GM19328 (cell line): ENCODE data around the gene FIGLA.
"Not testable (repeated sequence)": the region's sequence is repeated elsewhere in the genome, so short reads cannot be mapped to it uniquely, and the experiment has no call there.

ENCODE experiments used
- ATAC-seq: cut with Tn5 transposase; IDR thresholded peaks from one replicate; pipeline ENCODE4 v1.9.1; 2021; ENCODE audit warnings: mild to moderate bottlenecking, moderate library complexity; ENCODE audit not compliant: unreplicated experiment

The FIGLA gene

DNA sequence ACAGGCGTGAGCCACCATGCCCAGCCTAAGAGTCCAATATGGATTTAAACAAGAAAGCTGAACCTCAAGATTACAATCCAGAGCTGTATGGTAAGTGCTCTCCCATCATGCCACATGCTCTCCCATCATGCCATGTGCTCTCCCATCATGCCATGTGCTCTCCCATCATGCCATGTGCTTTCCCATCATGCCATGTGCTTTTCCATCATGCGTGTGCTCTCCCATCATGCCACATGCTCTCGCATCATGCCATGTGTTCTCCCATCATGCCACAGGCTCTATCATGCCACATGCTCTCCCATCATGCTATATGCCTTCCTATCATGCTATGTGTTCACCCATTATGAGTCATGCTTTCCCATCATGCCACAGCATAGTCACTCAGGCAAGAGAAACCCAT lies 43.2 kb downstream of the FIGLA start:
- no peak for ATAC-seq

DNA sequence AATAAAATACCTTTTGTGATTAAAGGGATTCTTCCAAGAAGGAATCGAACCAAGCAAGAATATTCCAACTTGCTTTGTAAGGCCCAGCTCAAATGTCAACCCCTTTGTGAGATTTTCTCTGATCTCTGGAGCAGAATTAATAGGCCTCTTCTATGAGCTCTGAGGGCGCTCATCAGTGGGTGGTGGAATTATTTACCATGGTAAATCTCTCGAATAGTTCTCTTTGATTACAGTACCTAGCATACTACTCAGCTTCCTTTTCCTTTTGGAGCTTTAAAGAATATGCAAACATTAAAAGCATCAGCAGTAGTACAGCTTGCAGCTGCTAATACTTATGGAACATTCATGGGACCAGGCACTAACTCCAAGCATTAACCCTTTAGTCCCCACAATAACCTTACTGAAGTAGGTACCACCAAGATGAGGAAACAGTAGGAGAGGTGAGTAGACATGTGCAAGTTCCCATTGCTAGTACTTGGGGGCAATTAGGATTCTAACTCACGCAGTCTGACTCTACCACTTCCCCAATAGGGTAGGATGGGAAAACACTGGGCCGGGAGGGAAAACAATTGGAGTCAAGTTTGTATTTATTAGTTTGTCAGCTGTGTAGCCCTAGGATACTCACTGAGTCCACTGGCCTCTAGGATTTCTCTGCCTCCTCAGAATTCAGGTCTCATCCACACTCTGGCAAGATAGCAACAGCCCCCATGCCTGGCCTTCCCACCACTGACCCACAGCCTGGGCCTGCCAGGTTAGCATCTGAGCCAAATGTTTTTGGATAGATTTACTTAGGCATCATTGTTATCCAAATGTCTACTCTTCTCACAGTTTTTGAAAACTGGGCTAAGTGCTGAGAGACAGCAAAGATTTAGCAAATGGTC lies 44.1 kb downstream of the FIGLA start:
- no peak for ATAC-seq

DNA sequence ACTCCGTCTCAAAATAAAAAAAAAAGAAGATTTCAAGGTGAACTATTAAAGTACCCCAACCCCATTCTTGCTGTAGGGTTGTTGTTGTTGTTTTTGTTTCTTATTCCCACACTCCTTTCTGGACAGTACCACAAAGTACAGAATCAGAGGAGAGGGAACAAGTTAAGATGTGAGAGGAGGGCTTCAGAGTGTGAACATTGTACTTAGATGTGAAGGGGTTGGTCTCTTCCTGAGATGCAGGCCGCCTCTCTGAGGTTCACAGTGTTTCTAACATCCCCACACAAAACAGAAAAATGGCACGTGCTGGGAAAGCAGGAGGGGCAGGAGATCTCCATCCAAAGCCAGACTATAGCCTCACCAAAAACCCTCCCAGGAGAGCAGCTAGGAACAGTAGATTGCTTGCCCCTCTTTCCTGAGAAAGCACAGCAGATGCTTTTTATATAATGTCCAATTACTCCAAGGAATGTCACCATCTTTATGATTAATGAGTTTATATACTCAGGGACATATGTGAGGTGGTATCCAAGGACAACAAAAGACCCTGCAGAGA lies 45.1 kb downstream of the FIGLA start:
- no peak for ATAC-seq

DNA sequence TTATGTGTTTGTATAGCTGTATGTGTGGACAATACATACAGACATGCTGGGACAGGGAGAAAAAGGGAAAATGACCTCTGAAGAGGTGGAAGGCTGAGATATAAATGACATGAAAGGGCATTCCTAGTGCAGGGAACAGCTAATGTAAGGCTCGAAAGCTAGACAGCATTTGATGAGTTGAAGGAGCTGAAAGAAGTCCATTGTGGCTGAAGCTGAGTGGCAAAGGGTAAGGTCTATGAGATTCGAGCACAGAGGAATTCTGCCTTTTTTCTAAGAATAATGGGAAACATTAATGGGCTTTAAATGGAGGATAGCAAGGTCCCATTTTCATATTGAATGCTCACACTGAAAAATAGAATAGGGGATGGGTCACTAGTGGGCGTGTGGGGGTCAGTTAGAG lies 46.0 kb downstream of the FIGLA start:
- no peak for ATAC-seq

DNA sequence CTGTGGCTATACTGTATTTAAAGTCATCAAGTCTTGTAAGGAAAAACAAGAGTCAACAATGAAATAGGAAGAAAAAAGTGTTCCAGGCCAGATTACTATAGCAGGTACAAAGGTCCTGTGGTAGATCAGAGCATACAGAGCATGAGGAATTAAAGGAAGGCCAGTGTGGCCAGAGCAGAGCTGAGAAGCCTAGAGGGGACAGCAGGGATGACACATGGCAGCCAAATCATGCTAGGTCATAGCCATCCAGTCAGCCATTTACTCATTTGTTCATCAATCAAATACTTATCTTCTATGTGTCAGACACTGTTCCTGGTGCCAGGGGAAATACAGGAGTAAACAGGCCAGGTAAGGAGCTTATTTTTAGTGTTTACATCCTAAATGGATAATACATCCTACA lies 46.8 kb downstream of the FIGLA start:
- ATAC-seq, result no peak

DNA sequence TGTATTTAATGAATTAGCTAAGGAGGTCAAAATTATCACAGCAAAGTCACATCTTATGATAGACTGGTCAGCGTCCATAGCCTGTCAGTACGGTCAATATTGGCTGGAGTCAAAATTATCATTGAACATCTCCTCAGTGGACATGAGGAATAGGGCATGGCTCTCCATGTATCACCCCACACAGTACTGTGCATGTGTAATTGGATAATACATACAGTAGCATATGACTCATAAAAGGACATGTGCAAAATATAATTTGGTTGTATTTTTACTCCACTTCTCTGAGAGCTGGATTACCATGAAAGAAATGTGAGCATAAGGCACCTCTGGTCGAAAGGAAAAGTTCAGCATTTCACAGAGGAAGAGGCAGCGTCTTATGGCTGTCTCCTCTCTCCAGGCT lies 47.4 kb downstream of the FIGLA start:
- no peak for ATAC-seq

DNA sequence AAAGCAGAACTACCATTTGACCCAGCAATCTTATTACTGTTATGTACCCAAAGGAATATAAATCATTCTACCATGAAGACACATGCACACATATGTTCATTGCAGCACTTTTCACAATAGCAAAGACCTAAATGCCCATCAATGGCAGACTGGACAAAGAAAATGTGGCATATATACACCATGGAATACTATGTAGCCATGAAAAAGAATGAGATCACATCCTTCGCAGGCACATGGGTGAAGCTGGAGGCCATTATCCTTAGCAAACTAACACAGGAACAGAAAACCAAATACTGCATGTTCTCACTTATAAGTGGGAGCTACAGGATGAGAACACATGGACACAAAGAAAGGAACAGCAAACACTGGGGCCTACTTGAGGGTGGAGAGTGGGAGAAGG lies 51.0 kb downstream of the FIGLA start:
- not testable (repeated sequence) for ATAC-seq

DNA sequence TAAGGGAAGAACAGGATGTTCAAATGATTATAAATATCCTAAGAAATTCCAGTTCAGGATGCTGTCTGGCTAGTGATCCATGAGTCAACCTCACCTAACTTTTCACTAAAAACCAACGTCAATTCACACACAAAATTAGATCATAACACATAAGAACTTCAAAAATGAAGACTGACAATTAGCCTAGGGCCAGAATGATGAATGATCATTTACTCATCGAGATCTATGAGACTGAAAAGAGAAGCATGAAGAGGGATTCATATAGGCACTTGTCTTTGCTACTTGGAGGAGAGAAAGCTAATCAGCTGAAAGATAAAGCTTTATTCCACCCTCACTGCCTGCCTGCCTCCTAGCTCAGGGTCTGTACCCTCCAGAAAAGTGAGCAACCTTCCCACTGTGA lies 52.3 kb downstream of the FIGLA start:
- ATAC-seq, result no peak

DNA sequence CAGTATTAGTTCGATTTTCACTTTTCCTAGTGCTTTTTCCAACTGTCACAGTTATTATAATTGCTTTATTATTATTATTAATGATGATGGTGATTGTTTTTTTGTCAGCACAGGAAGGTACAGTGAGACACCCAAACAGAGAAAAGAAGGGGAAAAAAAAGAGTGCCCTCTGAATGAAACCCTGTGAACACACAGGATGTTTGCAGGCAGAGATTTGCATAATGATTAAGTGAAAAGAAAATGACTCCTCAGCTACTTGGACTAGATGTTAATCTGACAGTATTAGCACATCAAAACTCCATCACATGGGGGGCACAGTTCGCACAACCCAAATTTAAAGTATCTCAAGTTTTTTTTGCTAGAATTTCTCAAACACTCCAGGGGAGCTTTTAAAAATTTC lies 55.4 kb downstream of the FIGLA start:
- ATAC-seq, result no peak

DNA sequence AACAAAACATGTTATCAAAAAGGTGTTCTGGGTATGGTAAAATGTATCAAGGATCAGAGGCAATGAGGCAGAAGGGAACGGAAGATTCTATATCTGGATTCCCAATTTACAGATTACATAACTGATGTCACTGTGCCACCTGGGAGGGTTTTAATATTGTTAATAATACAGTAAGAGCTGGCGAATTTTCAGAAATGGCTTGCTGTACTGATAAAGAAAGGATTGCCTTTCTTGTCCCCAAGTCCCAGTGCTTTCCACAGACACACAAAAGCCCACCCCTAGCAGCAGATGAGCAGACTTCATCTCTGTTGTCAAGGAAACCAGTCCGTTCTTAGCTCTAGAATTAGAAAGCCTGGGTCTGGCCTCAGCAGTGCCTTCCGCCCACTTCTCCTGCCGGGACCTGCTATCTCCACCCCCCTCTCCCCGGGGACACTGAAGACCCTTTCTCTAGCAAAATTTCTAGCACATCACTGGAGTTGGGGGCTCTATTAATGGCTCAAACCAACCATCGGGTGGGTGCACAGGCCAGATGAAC lies 56.7 kb downstream of the FIGLA start:
- ATAC-seq, result no peak

DNA sequence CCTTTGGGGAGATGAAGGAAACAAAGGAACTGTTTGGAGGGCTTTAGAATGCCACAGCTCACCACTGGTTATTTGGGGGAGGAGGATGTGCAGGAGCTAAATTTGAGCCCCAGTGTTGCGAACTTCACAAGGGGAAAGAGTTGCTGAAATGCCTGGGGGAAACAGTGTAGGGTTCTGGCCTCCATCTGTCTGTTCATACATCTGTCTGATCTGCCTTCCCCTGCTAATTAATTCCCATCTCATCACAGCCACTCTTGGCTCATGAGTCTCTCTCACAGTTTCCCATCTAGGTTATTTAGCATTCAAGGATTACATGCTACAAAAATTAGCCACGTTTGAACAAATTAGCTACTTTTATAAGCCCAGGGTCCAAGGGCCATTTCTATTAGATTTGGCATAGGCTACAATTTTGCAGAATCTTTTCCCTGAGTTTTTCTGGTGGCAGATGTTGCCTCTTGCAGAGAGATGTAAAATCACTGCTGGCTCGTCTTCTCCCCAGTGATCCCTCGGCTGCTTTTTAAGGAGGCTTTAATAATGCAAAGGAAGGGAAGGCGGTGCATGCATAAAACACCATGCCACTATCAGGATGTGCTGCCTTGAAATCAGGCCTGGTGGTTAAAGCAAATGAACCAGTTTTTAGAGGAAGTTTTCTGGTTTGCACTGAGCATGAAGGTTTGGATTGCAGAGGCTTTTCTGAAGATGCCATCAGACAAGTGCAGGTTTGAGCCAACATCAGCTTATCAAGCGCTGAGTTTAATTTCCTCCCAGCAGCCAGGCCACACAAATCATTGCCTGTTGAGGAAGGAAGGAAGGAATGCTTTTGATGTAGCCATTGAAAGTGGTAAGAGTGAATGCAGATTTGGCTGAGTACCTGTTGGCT lies 57.4 kb downstream of the FIGLA start:
- ATAC-seq, result no peak

DNA sequence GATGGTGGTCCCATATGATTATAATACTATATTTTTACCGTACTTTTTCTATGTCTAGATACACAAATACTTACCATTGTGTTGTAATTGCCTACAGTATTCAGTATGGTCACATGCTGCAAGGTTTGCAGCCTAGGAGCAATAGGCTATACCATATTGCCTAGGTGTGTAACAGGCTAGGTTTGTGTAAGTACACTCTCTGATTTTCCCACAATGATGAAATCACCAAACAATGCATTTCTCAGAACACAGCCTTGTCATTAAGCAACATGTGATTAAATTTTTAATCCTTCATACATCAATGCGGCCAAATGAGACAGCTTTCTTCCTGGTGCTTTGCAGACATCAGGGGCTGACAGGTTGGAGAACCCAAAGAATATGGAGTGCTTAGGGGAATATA lies 59.7 kb downstream of the FIGLA start:
- no peak for ATAC-seq

DNA sequence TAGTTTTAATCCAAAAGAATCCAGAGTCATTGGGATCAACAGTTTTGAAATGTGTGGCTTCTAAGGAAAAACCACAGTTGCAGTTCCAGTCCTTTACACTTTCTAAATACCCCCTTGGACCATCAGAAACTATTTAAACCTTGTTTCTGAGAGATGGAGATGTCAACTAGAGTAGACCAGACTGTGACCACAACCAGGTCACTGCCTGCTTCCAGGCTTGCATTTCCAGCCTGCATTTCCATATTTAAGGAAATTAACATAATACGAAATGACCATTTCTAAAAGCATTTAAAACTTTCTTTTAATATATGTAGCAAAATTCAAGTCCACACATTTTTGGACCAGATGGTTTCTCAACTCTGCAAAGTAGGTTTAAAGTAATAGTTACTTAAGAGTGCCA lies 60.8 kb downstream of the FIGLA start:
- no peak for ATAC-seq

DNA sequence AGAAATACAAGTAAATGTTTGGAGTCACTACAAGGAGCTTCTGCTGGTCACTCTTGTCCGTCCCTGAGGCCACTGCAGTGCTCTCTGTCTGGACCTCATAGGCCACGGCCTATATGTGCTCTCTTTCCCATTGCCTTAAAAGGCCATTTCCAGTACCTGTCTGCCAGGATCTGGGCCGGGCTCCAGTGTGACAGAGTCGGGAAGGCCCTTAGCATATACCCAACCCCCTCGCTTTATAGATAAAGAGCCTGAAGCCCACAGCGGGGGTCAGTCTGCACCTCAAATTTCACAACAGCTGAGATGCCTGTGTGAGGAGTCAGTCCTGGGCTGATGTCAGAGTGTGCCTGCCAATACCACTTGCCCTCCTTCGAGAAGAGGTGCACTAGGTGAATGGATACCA lies 62.3 kb downstream of the FIGLA start:
- ATAC-seq, result no peak
